Smooth muscle cell (in vitro differentiated cells): ENCODE measurements around the gene DYSF. TPM values are rescaled to one million over a fixed set of nuclear protein-coding genes. Genes with fewer than 3 reads are reported as not detected.

Experiments used
- DNase-seq: peaks from one replicate; lab custom pipeline; 2025; ENCODE audit not compliant: unreplicated experiment; lab: John Stamatoyannopoulos, UW
- H2AFZ ChIP-seq: fragments of 200-600 bp; sonication (generic); 2 replicates; pipeline ENCODE4 v1.6.0; 2016; ENCODE audit warnings: antibody characterized with exemption, low read depth, mild to moderate bottlenecking
- H3F3A ChIP-seq: fragments of 200-600 bp; sonication (generic); 2 replicates; pipeline ENCODE4 v1.6.0; 2017; ENCODE audit warnings: antibody characterized with exemption, low read depth
- H3K27ac ChIP-seq: fragments of 200-600 bp; sonication (generic); 2 replicates; pipeline ENCODE4 v1.5.1; 2016; ENCODE audit warnings: low read depth, mild to moderate bottlenecking
- H3K27me3 ChIP-seq: fragments of 200-600 bp; sonication (generic); 2 replicates; pipeline ENCODE4 v1.6.1; 2016; ENCODE audit warnings: low read depth, mild to moderate bottlenecking
- H3K36me3 ChIP-seq: fragments of 200-600 bp; sonication (generic); 2 replicates; pipeline ENCODE4 v1.5.1; 2016; ENCODE audit warnings: low read depth
- H3K4me1 ChIP-seq: fragments of 200-600 bp; sonication (generic); 2 replicates; pipeline ENCODE4 v1.5.1; 2016; ENCODE audit warnings: low read depth
- H3K4me2 ChIP-seq: fragments of 200-600 bp; sonication (generic); 2 replicates; pipeline ENCODE4 v1.6.0; 2016; ENCODE audit warnings: mild to moderate bottlenecking
- H3K4me3 ChIP-seq: fragments of 200-600 bp; sonication (generic); 2 replicates; pipeline ENCODE4 v1.5.1; 2016; ENCODE audit warnings: mild to moderate bottlenecking
- H3K79me2 ChIP-seq: fragments of 200-600 bp; sonication (generic); 2 replicates; pipeline ENCODE4 v1.6.0; 2016; ENCODE audit warnings: low read depth, mild to moderate bottlenecking
- H3K9ac ChIP-seq: fragments of 200-600 bp; sonication (generic); 2 replicates; pipeline ENCODE4 v1.6.0; 2016; ENCODE audit warnings: low read depth
- H3K9me3 ChIP-seq: fragments of 200-600 bp; sonication (generic); replicated peaks from 2 replicates; pipeline ENCODE4 v1.5.1; 2016; ENCODE audit warnings: low read depth
- H4K20me1 ChIP-seq: fragments of 200-600 bp; sonication (generic); 2 replicates; pipeline ENCODE4 v1.6.0; 2016; ENCODE audit warnings: low read depth
- CTCF ChIP-seq: fragments of 200-600 bp; sonication (generic); IDR thresholded peaks from 2 replicates; pipeline ENCODE4 v1.5.1; 2017; ENCODE audit warnings: borderline replicate concordance, mild to moderate bottlenecking, antibody characterized with exemption; ENCODE audit not compliant: insufficient read depth, poor library complexity, severe bottlenecking
- WGBS: methylation state at CpG from one replicate; pipeline ENCODE4 v1.1.7; 2016; ENCODE audit warnings: low lambda C conversion rate; 5-methylcytosine and 5-hydroxymethylcytosine counted together
- polyA plus RNA-seq: library from polyadenylated mRNA; unstranded; fragments of >200 nt; fragmentation: Nextera tagmentation; extraction: Ambion mirVana; gene quantifications from 2 replicates; pipeline ENCODE4 v1.2.1, GENCODE V29; 2016
- total RNA-seq: library from RNA; depleted of rRNA; stranded (reverse); fragments of >200 nt; gene quantifications from 2 replicates; pipeline ENCODE4 v1.2.3, GENCODE V29; 2014

Gene DYSF
- total and polyA plus RNA-seq, 2 experiments from 2014 or later: 0.64 to 1.6 TPM

- Histone ChIP-seq H3K27me3 (no peaks in the 10 kb centered on the region), H4K20me1 (no peaks in the 10 kb centered on the region), H3K79me2 (no peaks in the 10 kb centered on the region), H3K36me3 (no peaks in the 10 kb centered on the region), H3K4me3 (no peak overlapping the region), H3K9ac (no peak overlapping the region), H3K9me3 (no peaks in the 10 kb centered on the region), H2AFZ (no peak overlapping the region), H3K27ac (no peak overlapping the region), H3K4me1 (no peaks in the 10 kb centered on the region), H3F3A (no peaks in the 10 kb centered on the region), H3K4me2 (no peak overlapping the region)
- no peak for DNase-seq
- 83% methylated on average over 6 of the region's 6 CpGs for WGBS
- TF ChIP-seq CTCF: no peak
These were observed 38.8 kb downstream of the DYSF start for GRCh38 chr2:71492112-71492511.

GRCh38 chr2:71494091-71494490, 40.7 kb downstream of the DYSF start:
- TF ChIP-seq CTCF: no peak
- no peaks in the 10 kb centered on the region for H3K9me3 ChIP-seq
- WGBS: 92% methylated on average over 4 of the region's 4 CpGs

DNA sequence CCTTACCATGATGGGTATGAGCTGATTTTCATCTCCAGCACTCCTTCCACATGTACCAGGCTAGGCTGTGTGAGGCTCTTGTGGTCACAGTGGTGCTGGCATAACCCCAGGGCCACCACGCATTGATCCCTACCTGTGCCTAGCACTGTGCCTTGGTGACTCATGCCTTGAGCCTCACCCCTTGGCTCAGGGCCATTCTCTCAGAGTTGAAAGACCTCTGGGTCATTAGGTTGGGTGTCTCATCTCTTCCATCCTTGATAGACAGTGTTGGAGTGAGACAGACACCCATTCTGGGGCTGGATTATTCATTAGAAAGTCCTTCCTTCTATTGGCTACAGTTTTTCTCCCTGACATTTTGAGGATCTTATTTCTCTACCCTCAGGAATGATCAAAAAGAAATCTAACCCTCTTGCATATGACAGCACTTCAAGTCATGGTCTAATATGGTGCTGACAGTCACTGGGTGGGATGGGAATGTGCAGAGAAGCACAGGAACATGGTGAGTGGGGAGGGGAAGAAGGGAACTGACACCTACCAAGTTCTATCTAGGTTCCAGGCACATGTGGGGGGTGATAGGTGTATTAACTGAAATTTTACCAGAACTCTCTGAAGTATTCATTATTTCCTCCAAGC, 41.3 kb downstream of the DYSF start:
- Histone ChIP-seq H3K27me3 (no peaks in the 10 kb centered on the region), H3K79me2 (no peaks in the 10 kb centered on the region), H3K4me2 (no peak overlapping the region), H2AFZ (no peak overlapping the region), H4K20me1 (no peaks in the 10 kb centered on the region), H3K4me1 (no peaks in the 10 kb centered on the region), H3K36me3 (no peaks in the 10 kb centered on the region), H3K9me3 (no peaks in the 10 kb centered on the region), H3K4me3 (no peak overlapping the region), H3K27ac (no peak overlapping the region), H3K9ac (no peak overlapping the region), H3F3A (no peaks in the 10 kb centered on the region)
- 100% methylated on average over 1 of the region's 1 CpG for WGBS
- TF ChIP-seq CTCF: no peak
- DNase-seq: no peak

More at GRCh38 chr2:71494091-71494490, 40.7 kb downstream of the DYSF start:
- no peak overlapping the region for H3K27ac ChIP-seq
- no peaks in the 10 kb centered on the region for H4K20me1 ChIP-seq
- H3K27me3 ChIP-seq: no peaks in the 10 kb centered on the region
- no peak overlapping the region for H2AFZ ChIP-seq
- H3F3A ChIP-seq: no peaks in the 10 kb centered on the region
- H3K4me3 ChIP-seq: no peak overlapping the region
- no peak overlapping the region for H3K9ac ChIP-seq
- H3K79me2 ChIP-seq: no peaks in the 10 kb centered on the region
- H3K36me3 ChIP-seq: no peaks in the 10 kb centered on the region
- H3K4me2 ChIP-seq: no peak overlapping the region
- DNase-seq: no peak
- H3K4me1 ChIP-seq: no peaks in the 10 kb centered on the region

DNA sequence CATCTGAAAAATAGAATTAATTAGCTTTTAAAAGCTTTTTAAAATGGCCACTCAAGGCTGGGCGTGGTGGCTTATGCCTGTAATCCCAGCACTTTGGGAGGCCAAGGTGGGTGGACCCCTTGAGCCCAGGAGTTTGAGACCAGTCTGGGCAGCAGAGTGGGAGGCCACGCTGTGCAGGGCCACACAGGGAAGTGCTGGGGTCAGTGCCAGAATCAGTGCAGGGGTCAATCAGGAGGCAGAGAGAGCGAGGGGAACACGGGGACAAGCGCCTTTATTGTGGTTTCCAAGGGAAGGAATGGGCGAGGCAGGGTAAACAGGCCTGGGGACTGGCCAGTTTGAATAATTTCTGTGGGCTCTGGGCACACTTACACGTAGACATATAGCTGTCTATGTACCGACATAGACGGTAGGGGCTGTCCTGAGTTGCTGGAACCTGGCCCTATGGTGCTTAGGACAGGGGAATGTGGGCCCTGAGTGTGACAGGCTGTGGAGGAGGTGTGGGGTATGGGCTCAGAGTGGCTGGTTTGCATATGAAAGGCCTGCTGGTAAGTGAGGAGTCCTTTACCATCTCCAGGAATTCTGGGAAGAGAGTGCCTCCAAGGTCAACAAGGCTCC, 42.9 kb downstream of the DYSF start:
- no peak overlapping the region for H2AFZ ChIP-seq
- no peak overlapping the region for H3K27ac ChIP-seq
- H3K79me2 ChIP-seq: no peaks in the 10 kb centered on the region
- H3K4me3 ChIP-seq: no peak overlapping the region
- no peak for DNase-seq
- WGBS: 83% methylated on average over 9 of the region's 9 CpGs
- no peaks in the 10 kb centered on the region for H3F3A ChIP-seq
- no peaks in the 10 kb centered on the region for H3K36me3 ChIP-seq
- H4K20me1 ChIP-seq: no peaks in the 10 kb centered on the region
- H3K27me3 ChIP-seq: no peaks in the 10 kb centered on the region
- no peak overlapping the region for H3K9ac ChIP-seq
- H3K4me2 ChIP-seq: no peak overlapping the region
- H3K9me3 ChIP-seq: no peaks in the 10 kb centered on the region
- no peak for TF ChIP-seq CTCF
- H3K4me1 ChIP-seq: no peaks in the 10 kb centered on the region
